DOHH2 (cell line): ENCODE results near the gene RAC2.

Experiments
- H3F3A ChIP-seq: fragments of 200-600 bp; sonication (generic), shearing (Covaris generic); 2 replicates; pipeline ENCODE4 v1.6.0; 2016; ENCODE audit warnings: antibody characterized with exemption, mild to moderate bottlenecking; ENCODE audit not compliant: control insufficient read depth, insufficient read depth
- H3K27ac ChIP-seq: fragments of 200-600 bp; sonication (generic); 2 replicates; pipeline ENCODE4 v1.5.1; 2014; ENCODE audit warnings: low read depth, mild to moderate bottlenecking, low read length, moderate library complexity
- H3K27me3 ChIP-seq: fragments of 200-600 bp; sonication (generic); 2 replicates; pipeline ENCODE4 v1.6.1; 2014; ENCODE audit warnings: mild to moderate bottlenecking, low read length, mixed read lengths; ENCODE audit not compliant: control insufficient read depth
- H3K36me3 ChIP-seq: fragments of 200-600 bp; sonication (generic); 2 replicates; pipeline ENCODE4 v1.6.1; 2014; ENCODE audit warnings: mild to moderate bottlenecking, low read length, moderate library complexity, mixed read lengths; ENCODE audit not compliant: control insufficient read depth
- H3K4me1 ChIP-seq: fragments of 200-600 bp; sonication (generic); 2 replicates; pipeline ENCODE4 v1.6.1; 2014; ENCODE audit warnings: mild to moderate bottlenecking, low read length, mixed read lengths; ENCODE audit not compliant: control insufficient read depth
- H3K4me2 ChIP-seq: fragments of 200-600 bp; sonication (generic); 2 replicates; pipeline ENCODE4 v1.6.0; 2014; ENCODE audit warnings: mild to moderate bottlenecking, low read length, moderate library complexity
- H3K4me3 ChIP-seq: fragments of 200-600 bp; sonication (generic); 2 replicates; pipeline ENCODE4 v1.5.1; 2014; ENCODE audit warnings: mild to moderate bottlenecking, low read length, mixed read lengths
- H3K79me2 ChIP-seq: fragments of 200-600 bp; sonication (generic); 2 replicates; pipeline ENCODE4 v1.6.1; 2014; ENCODE audit warnings: mild to moderate bottlenecking, low read length, mixed read lengths; ENCODE audit not compliant: control insufficient read depth
- H3K9me2 ChIP-seq: fragments of 200-600 bp; sonication (generic); replicated peaks from 2 replicates; pipeline ENCODE4 v1.6.1; 2014; ENCODE audit warnings: mild to moderate bottlenecking, low read length, mixed read lengths; ENCODE audit not compliant: control insufficient read depth
- H3K9me3 ChIP-seq: fragments of 200-600 bp; sonication (generic); 2 replicates; pipeline ENCODE4 v1.6.1; 2014; ENCODE audit warnings: antibody characterized with exemption, low read length, mixed read lengths; ENCODE audit not compliant: control insufficient read depth, insufficient read depth
- H4K20me1 ChIP-seq: fragments of 200-600 bp; sonication (generic); 2 replicates; pipeline ENCODE4 v1.6.0; 2014; ENCODE audit warnings: low read depth, mild to moderate bottlenecking, antibody characterized with exemption, low read length, moderate library complexity; ENCODE audit not compliant: control insufficient read depth, insufficient read depth
- EZH2phosphoT487 ChIP-seq: fragments of 200-600 bp; sonication (generic); IDR thresholded peaks from 2 replicates; pipeline ENCODE4 v1.6.1; 2017; ENCODE audit warnings: borderline replicate concordance, mild to moderate bottlenecking, antibody characterized with exemption, low read length, moderate library complexity, mixed read lengths
- TF ChIP-seq, protein P1 (sequence below): fragments of 200-600 bp; sonication (generic); IDR thresholded peaks from one replicate; pipeline ENCODE4 v1.5.1; 2014; ENCODE audit warnings: antibody characterized with exemption, mild to moderate bottlenecking, low read depth, low read length; ENCODE audit not compliant: poor library complexity, severe bottlenecking

The RAC2 gene

DNA sequence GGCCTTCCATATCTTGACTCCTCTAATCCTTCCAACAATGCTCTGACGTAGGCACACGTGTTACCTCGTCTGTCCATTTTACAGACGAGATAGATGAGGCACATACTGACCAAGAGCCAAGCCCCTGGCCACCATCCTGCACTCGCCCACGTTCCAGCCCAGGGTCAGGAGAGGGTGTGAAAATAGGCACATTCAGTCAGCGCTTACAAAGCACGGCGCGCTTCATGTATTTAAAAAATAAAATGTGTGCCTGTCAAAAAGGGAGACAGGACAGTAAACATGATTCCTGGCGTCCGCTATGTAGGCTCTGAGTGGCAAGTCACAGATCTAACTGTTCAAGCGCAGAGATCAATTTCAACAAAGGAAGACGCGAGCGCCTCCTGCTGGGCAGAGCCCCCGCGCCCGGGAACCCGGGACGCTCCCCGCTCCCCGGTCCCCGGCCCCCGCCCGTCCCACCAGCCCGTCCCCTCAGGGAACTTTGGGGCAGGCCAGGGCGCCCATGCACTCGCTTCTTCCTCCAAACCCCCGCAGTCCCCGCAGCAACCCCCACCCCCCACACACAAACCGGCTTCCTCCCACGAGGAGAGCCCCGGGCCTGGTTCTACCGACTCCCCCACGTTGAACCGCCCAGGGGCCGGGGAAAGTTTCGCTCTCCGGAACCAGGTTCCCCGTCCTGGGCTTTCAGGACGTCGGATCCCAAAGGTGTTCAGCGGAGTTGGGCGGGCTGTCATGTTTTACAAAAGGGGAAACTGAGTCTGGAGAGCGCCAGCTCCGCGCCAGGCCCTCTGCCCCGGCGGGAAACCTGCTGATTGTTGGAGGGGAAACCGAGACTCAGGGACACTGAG, 45.6 kb downstream of the RAC2 start:
- no peaks in the 10 kb centered on the region for H3K36me3 ChIP-seq
- H4K20me1 ChIP-seq, result no peaks in the 10 kb centered on the region
- H3K4me3 ChIP-seq, result peak overlapping the region; percentile 89
- no peaks in the 10 kb centered on the region for H3K9me2 ChIP-seq
- H3K27ac ChIP-seq, result peak overlapping the region; percentile 80
- no peaks in the 10 kb centered on the region for H3K27me3 ChIP-seq
- H3K4me2 ChIP-seq, result peak overlapping the region; percentile 98
- no peaks in the 10 kb centered on the region; the same call in 1 of the 2 replicates for H3F3A ChIP-seq
- H3K4me1 ChIP-seq, result peaks cover 24% of the 10 kb centered on the region
- no peaks in the 10 kb centered on the region for H3K9me3 ChIP-seq
- H3K79me2 ChIP-seq, result 0 out of 2 replicates have a peak, but pooled peaks cover 3% of the 10 kb centered on the region
- TF ChIP-seq, protein P1, sequence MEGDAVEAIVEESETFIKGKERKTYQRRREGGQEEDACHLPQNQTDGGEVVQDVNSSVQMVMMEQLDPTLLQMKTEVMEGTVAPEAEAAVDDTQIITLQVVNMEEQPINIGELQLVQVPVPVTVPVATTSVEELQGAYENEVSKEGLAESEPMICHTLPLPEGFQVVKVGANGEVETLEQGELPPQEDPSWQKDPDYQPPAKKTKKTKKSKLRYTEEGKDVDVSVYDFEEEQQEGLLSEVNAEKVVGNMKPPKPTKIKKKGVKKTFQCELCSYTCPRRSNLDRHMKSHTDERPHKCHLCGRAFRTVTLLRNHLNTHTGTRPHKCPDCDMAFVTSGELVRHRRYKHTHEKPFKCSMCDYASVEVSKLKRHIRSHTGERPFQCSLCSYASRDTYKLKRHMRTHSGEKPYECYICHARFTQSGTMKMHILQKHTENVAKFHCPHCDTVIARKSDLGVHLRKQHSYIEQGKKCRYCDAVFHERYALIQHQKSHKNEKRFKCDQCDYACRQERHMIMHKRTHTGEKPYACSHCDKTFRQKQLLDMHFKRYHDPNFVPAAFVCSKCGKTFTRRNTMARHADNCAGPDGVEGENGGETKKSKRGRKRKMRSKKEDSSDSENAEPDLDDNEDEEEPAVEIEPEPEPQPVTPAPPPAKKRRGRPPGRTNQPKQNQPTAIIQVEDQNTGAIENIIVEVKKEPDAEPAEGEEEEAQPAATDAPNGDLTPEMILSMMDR, result peak; percentile 81
- TF ChIP-seq EZH2phosphoT487, result no peak

DNA sequence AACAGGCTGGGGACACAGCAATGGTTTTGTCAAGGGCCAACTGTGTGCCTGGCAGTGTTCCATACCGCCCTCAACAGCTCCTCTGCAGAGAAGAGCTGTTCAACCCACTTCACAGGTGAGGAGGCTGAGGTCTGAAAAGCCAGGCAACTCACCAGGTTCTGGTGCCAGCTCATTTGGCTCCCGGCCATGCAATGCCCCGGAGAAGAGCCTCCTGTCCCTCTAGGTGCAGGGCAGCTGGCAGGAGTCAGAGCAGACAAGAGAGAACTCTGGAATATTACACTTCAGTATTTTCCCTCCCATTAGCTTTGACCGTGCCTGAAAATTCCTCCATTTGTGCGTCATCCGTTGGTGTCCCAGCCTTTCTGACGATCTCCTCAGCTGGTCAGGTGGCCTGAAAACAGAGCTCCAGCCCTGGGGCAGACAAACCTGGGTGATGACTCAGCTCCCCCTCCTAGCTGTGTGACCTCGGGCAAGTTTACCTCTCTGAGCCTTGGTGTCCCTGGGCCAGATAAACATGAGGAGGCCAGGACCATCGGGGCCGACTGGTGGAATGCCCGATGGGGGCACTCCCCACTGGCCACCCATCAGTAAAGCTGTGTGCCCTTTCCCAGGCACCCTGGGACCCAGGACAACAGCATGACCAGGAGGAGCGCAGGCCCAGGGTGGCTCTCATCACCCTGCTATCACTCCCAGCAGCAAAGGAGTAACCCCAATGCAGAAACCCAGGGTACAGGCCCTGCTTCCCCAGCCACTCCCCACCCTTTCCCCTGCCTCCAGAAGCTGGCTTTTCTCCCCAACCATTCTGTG, 46.4 kb downstream of the RAC2 start:
- H3K4me2 ChIP-seq, result peak overlapping the region; percentile 98
- H3K27ac ChIP-seq, result no peak overlapping the region
- H3K36me3 ChIP-seq, result no peaks in the 10 kb centered on the region
- H3K9me2 ChIP-seq, result no peaks in the 10 kb centered on the region
- no peaks in the 10 kb centered on the region; the same call in 1 of the 2 replicates for H3F3A ChIP-seq
- 0 out of 2 replicates have a peak, but pooled peaks cover 3% of the 10 kb centered on the region for H3K79me2 ChIP-seq
- H3K27me3 ChIP-seq, result no peaks in the 10 kb centered on the region
- H3K4me1 ChIP-seq, result peaks cover 24% of the 10 kb centered on the region
- H4K20me1 ChIP-seq, result no peaks in the 10 kb centered on the region
- TF ChIP-seq, protein P1, result no peak
- no peak for TF ChIP-seq EZH2phosphoT487
- H3K9me3 ChIP-seq, result no peaks in the 10 kb centered on the region
- peak overlapping the region; percentile 89; the same call in 1 of the 2 replicates for H3K4me3 ChIP-seq

DNA sequence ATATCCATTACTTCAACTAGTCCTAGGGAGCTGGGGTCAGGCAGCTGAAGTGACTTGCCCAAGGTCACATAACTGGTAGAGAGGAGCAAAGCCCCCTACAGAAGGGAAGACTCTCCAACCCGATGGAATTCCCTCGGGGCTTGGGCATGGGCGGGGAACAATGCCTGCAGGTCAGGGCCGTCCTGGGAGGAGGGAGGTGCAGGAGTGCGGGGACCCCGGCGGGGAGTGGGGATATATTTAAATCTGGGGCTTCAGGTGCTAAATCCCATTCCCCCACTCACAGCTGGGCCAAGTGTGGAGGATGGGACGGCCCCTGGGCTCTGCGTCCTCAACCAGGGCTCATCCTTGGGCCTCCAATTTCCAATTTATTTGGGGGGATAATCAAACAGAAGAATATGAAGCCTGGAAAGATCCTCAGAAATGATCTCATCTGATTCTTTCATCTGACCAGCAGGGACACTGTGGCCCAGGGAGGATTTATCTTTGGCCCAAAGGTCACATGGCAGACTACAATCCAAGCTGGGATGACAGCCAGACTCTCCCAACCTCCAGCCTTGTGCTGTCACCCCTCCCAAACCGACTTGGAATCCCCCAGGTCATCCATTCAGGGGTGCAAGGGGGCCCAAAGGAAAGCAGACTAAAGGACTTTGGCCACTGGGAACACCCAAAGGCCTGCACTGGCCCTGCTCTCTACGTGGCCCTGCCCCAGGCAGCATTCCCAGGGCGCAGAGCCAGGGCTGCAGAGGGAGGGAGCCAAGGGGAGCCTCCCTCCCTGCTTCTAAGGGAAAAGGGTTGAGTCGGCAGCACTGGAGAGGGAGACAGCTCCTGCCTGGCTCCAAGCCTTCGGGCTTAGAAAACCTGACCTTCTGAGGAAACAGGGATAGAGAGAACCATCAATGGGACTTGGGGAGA, 47.3 kb downstream of the RAC2 start:
- H3K4me2 ChIP-seq, result no peak overlapping the region
- H3K9me3 ChIP-seq, result no peaks in the 10 kb centered on the region
- H3K27me3 ChIP-seq, result 0 out of 2 replicates have a peak, but pooled peaks cover 4% of the 10 kb centered on the region
- no peaks in the 10 kb centered on the region for H4K20me1 ChIP-seq
- peaks cover 24% of the 10 kb centered on the region for H3K4me1 ChIP-seq
- H3K4me3 ChIP-seq, result no peak overlapping the region
- no peaks in the 10 kb centered on the region; the same call in 1 of the 2 replicates for H3F3A ChIP-seq
- H3K9me2 ChIP-seq, result no peaks in the 10 kb centered on the region
- TF ChIP-seq, protein P1, result no peak
- TF ChIP-seq EZH2phosphoT487, result no peak
- H3K79me2 ChIP-seq, result 0 out of 2 replicates have a peak, but pooled peaks cover 3% of the 10 kb centered on the region
- H3K36me3 ChIP-seq, result no peaks in the 10 kb centered on the region
- H3K27ac ChIP-seq, result no peak overlapping the region
